Loucy (cell line): ENCODE results near the gene INHBC.

Source experiments
- CTCF ChIP-seq: fragments of 200-600 bp; sonication (generic); conservative IDR thresholded peaks from 2 replicates; pipeline ENCODE4 v1.5.1; 2014; ENCODE audit warnings: mild to moderate bottlenecking, antibody characterized with exemption, low read length
- EZH2phosphoT487 ChIP-seq: fragments of 200-600 bp; IDR thresholded peaks from 2 replicates; pipeline ENCODE4 v1.6.1; 2018; ENCODE audit warnings: antibody characterized with exemption, mild to moderate bottlenecking, moderate library complexity, borderline replicate concordance

GRCh38 chr12:57419495-57419894 lies 15.1 kb upstream of the INHBC start:
- TF ChIP-seq CTCF (no peak), EZH2phosphoT487 (no peak)
